GM18519 (cell line): ENCODE data around the gene HECTD4.
"Not testable (repeated sequence)": the region's sequence is repeated elsewhere in the genome, so short reads cannot be mapped to it uniquely, and the experiment has no call there.

Source experiments
- ATAC-seq: cut with Tn5 transposase; IDR thresholded peaks from one replicate; pipeline ENCODE4 v1.9.1; 2021; ENCODE audit warnings: mild to moderate bottlenecking, moderate library complexity; ENCODE audit not compliant: unreplicated experiment, low FRiP score

The HECTD4 gene

DNA sequence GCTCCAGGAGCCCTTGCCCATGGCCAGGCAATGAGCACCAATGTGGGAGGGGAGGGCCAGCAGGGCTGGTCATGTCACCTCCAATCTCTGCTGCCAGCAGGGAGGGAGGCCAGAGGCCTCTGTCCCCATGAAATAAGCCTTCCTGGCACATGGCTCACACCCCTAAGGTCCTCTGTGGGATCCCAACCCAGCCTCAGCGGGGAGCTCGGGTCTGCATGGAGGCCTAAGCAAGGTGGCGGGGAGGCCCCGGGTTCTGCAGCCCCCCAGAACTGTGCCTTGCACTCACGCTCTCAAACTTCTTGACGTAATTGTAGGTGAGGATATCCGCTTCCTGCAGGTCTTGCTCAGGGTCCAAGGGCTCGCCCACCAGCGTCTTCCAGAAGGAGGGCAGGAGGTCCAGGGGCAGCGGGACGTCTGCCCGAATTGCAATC lies 215.2 kb downstream of the HECTD4 start:
- no peak for ATAC-seq

GRCh38 chr12:112166051-112167015 lies 215.9 kb downstream of the HECTD4 start:
- ATAC-seq, result no peak

DNA sequence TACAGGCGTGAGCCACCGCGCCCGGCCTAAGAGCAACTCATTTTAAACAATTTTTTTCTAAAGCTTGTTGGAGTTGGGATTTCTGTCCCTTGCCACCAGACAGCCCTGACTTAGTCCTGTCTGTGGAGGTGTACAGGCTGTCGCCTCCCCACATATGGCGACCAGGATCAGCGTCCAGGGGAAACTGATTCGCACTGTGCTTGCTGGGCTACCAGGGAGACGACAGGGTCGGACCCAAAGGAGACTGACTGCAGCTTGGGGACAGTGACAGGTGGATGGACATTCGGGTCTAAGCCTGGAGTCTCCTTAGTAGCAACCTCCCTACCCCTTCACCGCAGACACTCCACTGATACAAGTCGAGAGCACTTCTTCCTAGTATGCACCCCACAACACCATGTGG lies 216.6 kb downstream of the HECTD4 start:
- ATAC-seq, result no peak

GRCh38 chr12:112164011-112164660 lies 218.1 kb downstream of the HECTD4 start:
- no peak for ATAC-seq

GRCh38 chr12:112163471-112163991 lies 218.7 kb downstream of the HECTD4 start:
- ATAC-seq, result no peak

- ATAC-seq, result no peak
Measured at GRCh38 chr12:112163056-112163455, 219.2 kb downstream of the HECTD4 start.

DNA sequence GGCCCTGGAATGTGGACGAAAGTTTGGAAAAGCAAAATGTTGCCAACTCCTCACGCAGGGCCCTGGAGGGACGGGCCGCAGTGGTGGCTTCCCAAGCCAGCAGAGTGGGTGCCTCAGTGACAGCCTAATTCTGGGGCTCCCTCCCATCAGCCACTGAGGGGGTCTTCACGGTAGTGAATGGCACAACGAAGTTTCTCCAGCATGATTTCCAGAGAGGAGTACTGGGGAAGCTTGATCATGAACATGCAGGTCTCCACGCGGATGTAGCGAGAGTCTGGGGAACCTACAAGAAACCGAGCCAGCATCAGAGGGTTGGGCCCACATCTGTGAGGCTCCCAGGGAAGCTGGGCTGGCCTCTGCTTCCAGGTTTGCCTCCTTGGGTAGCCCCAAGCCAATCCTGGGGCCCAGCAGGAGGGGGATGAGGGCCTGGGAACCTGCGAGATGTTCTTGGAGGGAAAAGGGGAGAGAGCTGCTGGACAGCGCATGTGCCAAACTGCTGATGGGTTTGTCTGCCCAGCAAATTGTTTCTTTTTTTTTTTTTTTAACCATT lies 219.9 kb downstream of the HECTD4 start:
- no peak for ATAC-seq

DNA sequence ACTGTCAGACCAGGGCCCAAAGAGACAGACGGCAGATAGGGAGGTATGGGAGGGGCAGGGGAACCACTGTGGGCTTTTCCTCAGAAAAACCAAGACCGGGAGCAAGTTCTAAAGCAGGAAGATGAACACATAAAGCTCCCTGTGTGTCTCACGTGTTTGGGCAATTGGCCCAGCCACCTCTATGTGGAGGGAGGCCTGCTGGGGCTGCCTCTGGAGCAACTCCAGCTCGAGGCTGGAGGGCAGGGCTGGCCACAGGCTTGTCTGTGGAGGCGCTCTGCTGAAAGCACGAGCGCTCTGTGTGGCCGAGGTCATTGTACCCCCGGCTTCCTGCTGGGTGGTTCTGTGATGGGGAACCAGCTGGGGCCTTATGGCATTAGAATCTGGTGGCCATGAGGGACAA lies 220.5 kb downstream of the HECTD4 start:
- ATAC-seq, result no peak

DNA sequence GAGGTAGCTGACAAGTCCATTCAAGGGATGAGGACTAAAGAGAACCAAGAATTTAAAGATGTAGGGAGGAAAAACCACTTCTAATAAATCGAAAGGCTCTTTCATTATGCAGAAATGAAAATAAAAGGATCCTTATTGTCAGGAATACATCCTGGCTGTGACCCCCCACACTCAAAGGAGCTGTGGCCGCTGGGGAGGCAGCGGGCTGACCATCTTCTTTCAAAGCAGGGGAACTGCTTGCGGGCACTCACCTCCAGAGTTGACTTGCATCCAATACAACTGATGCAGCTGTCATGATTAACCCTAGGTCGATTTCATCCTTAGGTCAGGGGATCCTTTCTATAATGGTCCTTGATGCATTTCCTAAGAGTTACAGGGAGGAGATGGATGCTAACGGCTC lies 221.6 kb downstream of the HECTD4 start:
- no peak for ATAC-seq

DNA sequence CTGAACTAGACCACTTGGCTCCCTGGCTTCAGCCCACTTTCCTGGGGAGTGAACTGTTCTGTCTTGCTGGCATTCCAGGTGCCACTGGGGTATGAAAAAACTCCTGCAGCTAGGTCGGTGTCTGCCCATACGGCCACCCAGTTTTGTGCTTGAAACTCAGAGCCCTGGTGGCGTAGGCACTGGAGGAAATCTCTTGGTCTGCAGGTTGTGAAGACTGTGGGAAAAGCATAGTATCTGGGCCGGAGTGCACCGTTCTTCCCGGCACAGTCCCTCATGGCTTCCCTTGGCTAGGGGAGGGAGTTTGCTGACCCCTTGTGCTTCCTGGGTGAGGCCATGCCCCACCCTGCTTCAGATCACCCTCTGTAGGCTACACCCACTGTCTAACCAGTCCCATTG lies 223.1 kb downstream of the HECTD4 start:
- ATAC-seq, result no peak

DNA sequence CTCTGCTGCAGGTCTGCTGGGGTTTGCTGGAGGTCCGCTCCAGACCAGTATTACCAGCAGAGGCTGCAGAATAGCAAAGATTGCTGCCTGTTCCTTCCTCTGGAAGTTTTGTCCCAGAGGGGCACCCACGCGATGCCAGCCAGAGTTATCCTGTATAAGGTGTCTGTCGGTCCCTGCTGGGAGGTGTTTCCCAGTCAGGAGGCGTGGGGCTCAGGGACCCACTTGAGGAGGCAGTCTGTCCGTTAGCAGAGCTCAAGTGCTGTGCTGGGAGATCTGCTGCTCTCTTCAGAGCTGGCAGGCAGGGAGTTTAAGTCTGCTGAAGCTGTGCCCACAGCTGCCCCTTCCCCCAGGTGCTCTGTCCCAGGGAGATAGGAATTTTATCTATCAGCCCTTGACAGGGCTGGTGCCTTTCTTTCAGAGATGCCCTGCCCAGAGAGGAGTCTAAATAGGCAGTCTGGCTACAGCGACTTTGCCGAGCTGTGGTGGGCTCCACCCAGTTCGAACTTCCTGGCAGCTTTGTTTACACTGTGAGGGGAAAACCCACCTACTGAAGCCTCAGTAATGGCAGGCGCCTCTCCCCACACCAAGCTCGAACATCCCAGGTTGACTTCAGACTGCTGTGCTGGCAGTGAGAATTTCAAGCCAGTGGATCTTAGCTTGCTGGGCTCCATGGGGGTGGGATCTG lies 223.6 kb downstream of the HECTD4 start:
- not testable (repeated sequence) for ATAC-seq

- no peak for ATAC-seq
Measured at GRCh38 chr12:112153893-112154219, 228.4 kb downstream of the HECTD4 start.

DNA sequence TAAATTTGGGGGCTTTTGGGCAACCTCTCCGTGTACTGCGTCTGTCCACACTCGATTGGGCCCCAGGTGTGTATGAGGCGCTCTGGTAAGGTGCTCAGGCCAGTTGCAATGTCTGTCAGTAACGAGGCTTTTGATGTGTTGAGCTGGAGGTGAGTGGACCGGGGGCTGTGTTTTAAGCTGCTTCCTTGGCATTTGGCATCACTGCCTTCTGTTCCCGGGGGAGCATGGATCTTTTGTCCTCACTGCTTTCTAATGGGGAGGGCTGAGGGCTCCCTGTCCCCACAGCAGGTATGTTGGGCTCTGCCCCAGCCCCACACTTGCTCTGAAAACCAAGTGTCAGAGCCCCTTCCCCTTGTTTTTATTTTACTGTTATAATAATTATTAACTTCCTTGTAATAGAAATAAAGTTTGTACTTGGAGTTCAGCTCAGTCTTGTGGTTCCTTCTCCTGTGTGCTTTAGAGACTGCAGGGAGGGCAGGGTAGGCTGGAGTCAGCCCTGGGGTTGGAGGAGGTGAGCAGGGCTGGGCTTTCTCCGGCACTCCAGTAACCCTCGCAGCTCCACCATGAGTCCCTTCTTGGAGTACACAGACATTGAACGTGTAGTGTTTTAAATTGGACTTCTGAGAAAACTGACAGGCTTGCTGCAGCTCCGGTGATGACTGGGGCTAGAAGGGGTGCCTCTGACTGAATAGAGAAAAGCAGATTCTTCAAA lies 228.9 kb downstream of the HECTD4 start:
- ATAC-seq, result no peak

GRCh38 chr12:112151766-112152541 lies 230.3 kb downstream of the HECTD4 start:
- ATAC-seq, result no peak

DNA sequence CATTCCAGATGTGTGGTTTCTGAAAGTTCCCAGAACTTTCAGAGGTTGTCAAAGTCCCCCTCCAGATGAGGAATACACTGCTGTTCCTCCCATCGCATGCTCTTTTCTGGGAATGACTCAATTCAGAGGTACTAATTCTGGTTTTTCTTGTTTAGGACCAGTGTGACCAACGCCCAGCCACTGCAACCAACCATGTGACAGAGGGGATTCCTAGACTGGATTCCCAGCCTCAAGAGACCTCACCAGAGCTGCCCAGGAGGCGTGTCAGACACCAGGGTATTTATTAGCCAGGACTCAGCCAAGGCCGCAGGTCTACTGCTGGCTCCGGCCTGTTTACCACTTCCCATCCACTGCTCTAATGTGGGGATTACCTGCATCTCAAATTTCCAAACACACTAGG lies 232.6 kb downstream of the HECTD4 start:
- ATAC-seq, result no peak

DNA sequence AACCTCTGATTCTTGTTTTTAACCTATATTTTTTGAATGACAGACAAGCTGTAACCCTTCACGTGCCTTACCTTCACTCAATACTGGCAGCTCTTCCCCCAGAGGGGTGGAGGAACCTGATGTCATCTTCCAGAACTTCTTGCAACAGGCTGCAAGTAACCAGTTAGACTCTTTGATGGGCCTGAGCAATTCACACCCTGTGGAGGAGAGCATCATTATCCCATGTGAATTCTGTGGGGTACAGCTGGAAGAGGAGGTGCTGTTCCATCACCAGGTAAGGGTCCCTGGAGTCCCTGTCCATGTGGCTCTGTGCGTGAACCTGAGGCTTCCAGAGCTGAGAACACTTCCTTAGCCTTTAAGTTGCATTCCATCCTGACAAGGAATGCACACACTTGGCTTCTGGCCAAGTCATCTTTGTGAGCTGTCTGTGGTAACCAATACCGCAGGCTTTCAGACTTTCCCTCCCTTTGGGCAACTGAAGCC lies 234.2 kb downstream of the HECTD4 start:
- ATAC-seq, result no peak

DNA sequence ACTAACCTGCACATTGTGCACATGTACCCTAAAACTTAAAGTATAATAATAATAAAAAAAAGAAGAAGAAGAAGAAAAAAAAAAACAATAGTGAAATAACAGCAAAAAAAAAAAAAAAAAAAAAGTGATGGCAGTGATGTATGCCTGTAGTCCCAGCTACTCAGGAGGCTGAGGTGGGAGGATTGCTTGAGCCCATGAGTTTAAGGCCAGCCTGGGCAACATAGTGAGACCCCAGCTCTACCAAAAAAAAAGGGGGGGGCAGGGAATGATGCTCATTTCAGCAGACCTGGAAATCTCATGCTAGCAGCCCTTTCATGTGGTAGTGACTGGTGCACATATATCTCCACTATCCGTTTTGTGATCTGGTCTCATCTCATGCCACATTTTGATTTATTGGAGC lies 236.1 kb downstream of the HECTD4 start:
- no peak for ATAC-seq

GRCh38 chr12:112140728-112141127 lies 241.5 kb downstream of the HECTD4 start:
- ATAC-seq, result no peak

DNA sequence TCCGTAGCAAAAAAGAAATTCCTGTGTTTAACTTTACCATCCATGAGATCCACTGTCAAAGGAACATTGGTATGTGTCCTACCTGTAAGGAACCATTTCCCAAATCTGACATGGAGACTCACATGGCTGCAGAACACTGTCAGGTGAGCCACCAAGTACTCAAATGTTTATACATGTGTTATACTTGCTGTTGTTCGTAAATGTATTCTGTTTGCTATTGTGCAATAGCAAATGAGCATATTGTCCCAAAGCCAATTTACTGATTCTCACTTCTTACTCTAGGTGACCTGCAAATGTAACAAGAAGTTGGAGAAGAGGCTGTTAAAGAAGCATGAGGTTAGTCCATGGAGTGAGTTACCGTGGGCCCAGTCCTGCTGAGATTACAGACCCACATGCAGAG lies 247.5 kb downstream of the HECTD4 start:
- ATAC-seq, result no peak
